Sigmoid colon (tissue), 4 donors: Measurements from ENCODE around the gene CFAP46.

Experiments used
- EP300 ChIP-seq, 4 donors: sonication (generic); formaldehyde crosslinking; IDR thresholded peaks; one replicate each; pipeline ENCODE4 v1.6.1; 2017; ENCODE audit warnings: antibody characterized with exemption in 4 of 4
- POLR2A ChIP-seq, 2 donors: fragments of 450-650 bp; IDR thresholded peaks; one replicate each; pipeline ENCODE4 v1.6.1; 2016; ENCODE audit warnings: antibody characterized with exemption in 2 of 2, mild to moderate bottlenecking in 2 of 2, moderate library complexity in 2 of 2
- TF ChIP-seq, protein P1 (sequence below), 4 experiments: fragments of 450-650 bp in 3 of 4; fragments of 200-600 bp in 1 of 4; IDR thresholded peaks; one replicate each; pipeline ENCODE4 v1.5.1; 2016 to 2019; ENCODE audit warnings: antibody characterized with exemption in 4 of 4, mild to moderate bottlenecking in 3 of 4, moderate library complexity in 2 of 4

DNA sequence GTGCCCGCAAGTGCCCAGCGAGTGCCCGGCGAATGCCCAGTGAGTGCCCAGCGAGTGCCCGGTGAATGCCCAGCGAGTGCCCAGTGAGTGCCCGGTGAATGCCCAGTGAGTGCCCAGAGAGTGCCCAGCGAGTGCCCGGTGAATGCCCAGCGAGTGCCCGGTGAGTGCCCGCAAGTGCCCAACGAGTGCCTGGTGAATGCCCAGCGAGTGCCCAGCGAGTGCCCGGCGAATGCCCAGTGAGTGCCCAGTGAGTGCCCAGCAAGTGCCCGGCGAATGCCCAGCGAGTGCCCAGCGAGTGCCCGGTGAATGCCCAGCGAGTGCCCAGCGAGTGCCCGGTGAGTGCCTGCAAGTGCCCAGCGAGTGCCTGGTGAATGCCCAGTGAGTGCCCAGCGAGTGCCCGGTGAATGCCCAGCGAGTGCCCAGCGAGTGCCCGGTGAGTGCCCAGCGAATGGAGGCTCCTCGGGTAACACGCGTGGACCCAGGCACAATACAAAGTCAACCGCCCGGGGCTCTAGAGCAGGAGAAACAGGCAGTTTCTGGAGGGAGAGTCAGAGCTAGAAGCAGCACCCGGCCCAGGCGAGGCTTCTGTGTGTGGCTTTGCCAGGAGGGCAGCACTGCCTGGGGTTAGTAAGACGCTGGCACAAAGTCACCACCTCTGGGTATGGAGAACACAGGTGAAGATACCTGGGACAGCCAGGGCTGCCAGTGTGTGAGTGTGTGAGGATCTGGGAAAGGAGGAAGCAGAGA lies 38.2 kb upstream of the CFAP46 start:
- TF ChIP-seq, protein P1, sequence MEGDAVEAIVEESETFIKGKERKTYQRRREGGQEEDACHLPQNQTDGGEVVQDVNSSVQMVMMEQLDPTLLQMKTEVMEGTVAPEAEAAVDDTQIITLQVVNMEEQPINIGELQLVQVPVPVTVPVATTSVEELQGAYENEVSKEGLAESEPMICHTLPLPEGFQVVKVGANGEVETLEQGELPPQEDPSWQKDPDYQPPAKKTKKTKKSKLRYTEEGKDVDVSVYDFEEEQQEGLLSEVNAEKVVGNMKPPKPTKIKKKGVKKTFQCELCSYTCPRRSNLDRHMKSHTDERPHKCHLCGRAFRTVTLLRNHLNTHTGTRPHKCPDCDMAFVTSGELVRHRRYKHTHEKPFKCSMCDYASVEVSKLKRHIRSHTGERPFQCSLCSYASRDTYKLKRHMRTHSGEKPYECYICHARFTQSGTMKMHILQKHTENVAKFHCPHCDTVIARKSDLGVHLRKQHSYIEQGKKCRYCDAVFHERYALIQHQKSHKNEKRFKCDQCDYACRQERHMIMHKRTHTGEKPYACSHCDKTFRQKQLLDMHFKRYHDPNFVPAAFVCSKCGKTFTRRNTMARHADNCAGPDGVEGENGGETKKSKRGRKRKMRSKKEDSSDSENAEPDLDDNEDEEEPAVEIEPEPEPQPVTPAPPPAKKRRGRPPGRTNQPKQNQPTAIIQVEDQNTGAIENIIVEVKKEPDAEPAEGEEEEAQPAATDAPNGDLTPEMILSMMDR (IDR thresholded peaks at IDR 0.05): no peak
- TF ChIP-seq EP300 (IDR thresholded peaks at IDR 0.05) (no peak), POLR2A (IDR thresholded peaks at IDR 0.05) (no peak)
